ENCODE results near the gene CPHXL.

The CPHXL gene

DNA sequence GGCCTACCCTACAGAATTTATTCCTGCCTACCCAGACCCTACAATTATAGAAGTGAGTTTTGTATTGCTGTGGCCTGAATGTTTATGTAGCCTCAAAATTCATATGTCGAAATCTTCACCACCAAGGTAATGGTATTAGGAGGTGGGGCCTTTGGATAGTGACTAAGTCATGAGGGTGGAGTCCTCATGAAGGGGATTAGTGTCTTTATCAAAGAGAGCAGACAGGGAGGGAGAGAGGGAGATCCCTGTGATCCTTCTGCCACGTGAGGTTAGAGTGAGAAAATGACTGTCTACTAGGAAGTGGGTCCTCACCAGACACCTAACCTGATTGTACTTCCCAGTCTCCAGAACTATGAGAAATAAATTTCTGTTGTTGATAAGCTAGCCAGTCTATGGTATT lies 24.0 kb downstream of the CPHXL start:
- FAIRE-seq = no peak
- DNase-seq (ENCODE audit: low spot score) = no peak

DNA sequence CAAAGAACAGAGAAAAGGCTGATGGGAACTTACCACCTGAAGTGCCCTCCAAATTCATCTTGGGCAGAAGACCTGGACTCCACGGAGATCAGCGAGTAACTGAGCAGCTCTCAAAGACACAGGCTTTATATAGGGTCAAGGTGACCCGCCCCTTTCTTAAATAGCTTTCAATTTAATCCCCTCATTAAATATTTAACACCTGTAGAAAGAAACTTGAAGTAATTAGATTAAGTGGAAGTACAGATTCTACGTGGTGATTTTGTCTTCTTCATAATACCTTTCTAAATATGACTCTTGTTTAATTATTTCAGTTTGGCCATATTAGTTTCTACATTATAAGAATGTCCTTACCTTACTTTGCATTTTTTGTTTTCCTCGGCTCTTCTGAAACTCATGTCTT lies 24.9 kb downstream of the CPHXL start, which contains the start of gene DUXB:
TSS of gene DUXB (minus strand) at position 101 of the 400 bp plus-strand sequence. CDS start at position 58, 43 bp downstream.
- FAIRE-seq = no peak
- no peak for DNase-seq (ENCODE audit: low spot score)

DNA sequence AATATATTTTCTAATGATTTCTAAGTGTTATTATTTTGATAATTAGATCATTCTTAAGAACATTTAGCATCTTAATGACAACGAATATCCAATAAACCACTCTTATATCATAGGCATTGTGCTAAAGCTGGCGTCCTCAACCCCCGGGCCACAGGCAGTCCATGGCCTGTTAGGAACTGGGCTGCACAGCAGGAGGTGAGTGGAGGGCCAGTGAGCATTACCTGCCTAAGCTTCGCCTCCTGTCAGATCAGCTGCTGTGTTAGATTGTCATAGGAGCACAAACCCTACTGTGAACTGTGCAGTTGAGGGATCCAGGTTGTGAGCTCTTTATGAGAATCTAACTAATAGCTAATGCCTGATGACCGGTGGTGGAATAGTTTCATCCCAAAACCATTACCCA lies 28.7 kb downstream of the CPHXL start:
- no peak for FAIRE-seq
- DNase-seq (ENCODE audit: low spot score) = no peak

DNA sequence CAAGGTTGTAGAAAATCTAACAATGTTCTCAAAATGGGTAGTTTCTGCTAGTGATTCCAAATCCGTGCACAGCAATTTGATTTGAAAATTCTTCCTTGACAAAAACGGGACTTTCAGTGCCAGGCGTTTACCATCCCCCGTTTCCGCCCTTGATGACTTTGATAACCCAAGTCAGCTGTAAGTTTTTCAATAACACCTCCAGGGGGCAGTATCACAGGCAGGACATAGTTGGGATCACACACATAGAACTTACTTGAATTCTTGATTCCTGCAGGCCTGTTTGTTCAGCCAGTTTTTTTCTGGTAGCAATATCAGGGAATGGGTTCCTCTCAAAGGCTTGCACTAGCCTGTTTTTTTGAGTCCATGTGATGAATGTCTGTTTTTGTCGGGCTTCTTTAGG lies 30.6 kb downstream of the CPHXL start:
- FAIRE-seq = no peak
- no peak for DNase-seq (ENCODE audit: low spot score)

DNA sequence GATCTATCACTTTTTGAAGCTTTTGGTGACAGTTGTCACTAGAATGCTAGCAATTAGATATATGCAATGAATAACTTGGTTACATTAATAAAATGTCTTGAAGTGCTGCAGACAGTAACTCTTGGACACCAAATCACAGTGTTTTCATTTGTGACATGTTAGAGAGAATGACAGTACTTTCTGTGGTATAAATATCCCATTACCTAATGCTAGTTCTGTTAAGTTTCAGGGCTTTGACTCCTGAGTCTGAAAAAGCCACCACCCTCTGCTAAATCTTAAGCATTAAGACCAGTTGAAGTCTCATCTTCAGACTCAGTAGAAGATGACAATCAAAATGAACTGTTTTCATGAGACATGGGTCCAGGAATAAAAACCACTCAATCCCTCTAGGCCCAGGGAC lies 38.9 kb downstream of the CPHXL start:
- FAIRE-seq (no peak), DNase-seq (ENCODE audit: low spot score) (no peak)

DNA sequence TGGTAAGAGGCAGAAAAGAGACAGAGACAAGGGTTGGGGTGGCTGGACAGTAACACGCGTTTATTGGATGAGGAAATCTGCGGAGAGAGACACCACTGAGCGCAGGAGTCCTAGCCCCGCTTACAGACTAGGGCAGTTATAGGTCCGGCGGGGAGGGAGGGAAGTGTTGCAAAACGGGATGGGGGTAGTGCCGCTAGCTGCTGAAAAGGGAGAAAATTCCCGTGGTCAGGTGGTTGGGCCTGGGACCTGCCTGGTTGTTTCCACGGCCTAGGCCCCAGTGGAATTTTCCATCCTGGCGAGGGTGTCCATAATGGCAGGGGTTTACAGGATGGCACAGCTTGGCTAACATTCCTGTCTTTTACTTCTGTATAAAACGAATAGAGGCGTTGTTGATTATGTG lies 44.0 kb downstream of the CPHXL start:
- FAIRE-seq = no peak

DNA sequence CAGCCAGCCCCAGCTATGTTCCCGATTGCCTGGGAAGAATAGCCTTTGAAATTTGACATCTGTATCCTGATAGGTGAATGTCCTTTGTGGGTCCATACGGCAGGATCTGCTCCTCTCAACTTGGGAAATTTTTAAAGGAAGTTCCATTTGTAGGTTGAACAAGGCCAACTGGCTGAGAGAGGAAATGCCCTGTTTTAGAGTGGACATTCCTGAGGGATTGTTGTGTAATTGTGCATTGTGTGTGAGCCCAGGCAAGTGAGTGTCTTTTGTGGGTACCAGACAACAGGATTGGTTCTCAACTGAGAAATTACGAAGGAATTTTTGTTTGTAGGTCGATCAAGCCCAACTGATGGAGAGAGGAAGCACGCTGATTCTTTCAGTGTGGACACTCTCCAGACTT lies 46.9 kb downstream of the CPHXL start:
- no peak for FAIRE-seq
- no peak for DNase-seq (ENCODE audit: low spot score)

More for the DNA sequence above, 44.0 kb downstream of the CPHXL start:
- no peak for DNase-seq (ENCODE audit: low spot score)

DNA sequence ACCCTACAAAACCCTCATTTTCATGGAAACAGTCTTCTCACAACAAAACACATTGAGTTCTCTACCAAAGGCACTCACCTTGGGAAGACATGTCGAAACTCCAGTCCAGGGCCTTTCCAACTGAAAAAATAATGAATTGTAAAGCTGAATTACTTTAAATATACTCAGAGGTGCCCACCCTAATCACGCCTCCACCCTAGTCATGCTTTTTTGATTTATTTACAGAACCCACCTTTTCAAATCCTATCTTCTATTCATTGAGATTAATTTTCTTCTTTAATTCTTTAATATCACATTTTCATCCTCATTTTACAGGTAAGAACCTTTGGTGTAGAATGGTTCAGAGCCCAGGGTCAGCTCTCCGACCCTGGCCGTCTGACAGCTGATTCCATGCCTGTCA lies 49.4 kb downstream of the CPHXL start, which contains the start of gene CPHXL2:
TSS of gene CPHXL2 (minus strand) at position 101 of the 400 bp plus-strand sequence. CDS start at position 91, 10 bp downstream.
- DNase-seq (ENCODE audit: low spot score) (no peak), FAIRE-seq (no peak)

DNA sequence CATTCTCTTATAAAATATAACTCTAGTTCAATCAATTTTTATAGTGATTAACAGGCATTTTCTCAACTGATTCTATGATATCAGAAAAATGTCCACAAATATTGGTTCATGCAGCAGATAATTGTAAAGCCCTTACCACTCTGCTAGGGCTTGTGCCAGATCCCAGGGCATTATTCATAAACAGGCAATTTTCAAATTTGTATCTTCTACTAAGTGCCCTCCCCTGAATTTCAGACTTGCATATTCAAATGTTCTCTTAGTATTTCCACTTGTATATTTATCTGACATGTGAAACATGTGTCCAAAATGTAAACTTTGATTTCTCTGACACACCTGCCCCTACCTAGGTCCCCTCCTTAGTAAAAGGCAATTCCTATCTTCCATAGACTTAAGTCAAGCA lies 58.8 kb downstream of the CPHXL start:
- DNase-seq (ENCODE audit: low spot score) (no peak), FAIRE-seq (no peak)
